K562 (cell line): ENCODE results near the gene TLCD5. TPM values are rescaled to one million over a fixed set of nuclear protein-coding genes. Genes with fewer than 3 reads are reported as not detected.

ENCODE experiments used
- ATAC-seq: fragments of 200-7000 bp; cut with Tn5 transposase; 3 replicates; pipeline ENCODE4 v1.9.1; 2020; ENCODE audit warnings: moderate library complexity
- BruUV-seq: library from RNA; stranded (reverse); fragments of 400-500 nt; replicated peaks from 2 replicates; lab custom pipeline; 2021; lab: Mats Ljungman, UMichigan
- CTCF ChIA-PET: fragments of 300-600 bp; formaldehyde crosslinking; extraction: SDS; loops from one replicate; lab custom pipeline; 2021; ENCODE audit warnings: low intra/inter-chr PET ratio; lab: Yijun Ruan, JAX
- POLR2A ChIA-PET: fragments of 300-600, 350-650 bp; sonication (Branson Sonifier 250); formaldehyde crosslinking; extraction: SDS; loops from one replicate; lab custom pipeline; 2021; ENCODE audit warnings: antibody characterized with exemption, inconsistent platforms; lab: Yijun Ruan, JAX
- DNase-seq, 4 experiments: peaks; one replicate each; pipeline versions ENCODE4 v3.0.0 to v3.0.0-alpha.2; 2011 to 2018; ENCODE audit warnings: low spot score in 3 of 4, mixed read lengths in 3 of 4; ENCODE audit errors: extremely low read depth in 1 of 4
- FAIRE-seq: peaks from 2 replicates; lab custom pipeline; 2011; peaks lifted over from hg19 to GRCh38; lab: Jason Lieb, UNC
- H2AFZ ChIP-seq: 2 replicates; pipeline ENCODE4 v1.6.0; 2011; ENCODE audit warnings: low read depth, low read length, control low read depth, inconsistent platforms
- H3K27ac ChIP-seq: fragments of 200-600 bp; 3 replicates; pipeline ENCODE4 v1.8.0; 2011; ENCODE audit warnings: low read depth, mild to moderate bottlenecking, control low read depth, inconsistent platforms, low read length, moderate library complexity, mixed read lengths; ENCODE audit errors: extremely low read depth
- H3K27me3 ChIP-seq, 2 experiments: fragments of 300-600 bp in 1 of 2; 2 replicates in 1 of 2; 3 replicates in 1 of 2; pipeline versions ENCODE4 v1.6.0 to v1.8.0; 2011; ENCODE audit warnings: inconsistent platforms in 2 of 2, low read length in 2 of 2, mild to moderate bottlenecking in 1 of 2, mixed read lengths in 1 of 2, moderate library complexity in 1 of 2; ENCODE audit not compliant: control insufficient read depth in 2 of 2, insufficient read depth in 2 of 2
- H3K36me3 ChIP-seq: fragments of 300-600 bp; 3 replicates; pipeline ENCODE4 v1.8.0; 2011; ENCODE audit warnings: mild to moderate bottlenecking, low read length, inconsistent platforms; ENCODE audit not compliant: control insufficient read depth, insufficient read depth
- H3K4me1 ChIP-seq, 2 experiments: fragments of 200-600 bp in 1 of 2; replicated peaks in 1 of 2; 2 replicates in 1 of 2; 3 replicates in 1 of 2; pipeline versions ENCODE4 v1.5.1 to v1.8.0; 2011; ENCODE audit warnings: inconsistent platforms in 2 of 2, low read length in 2 of 2, mild to moderate bottlenecking in 1 of 2, mixed read lengths in 1 of 2, moderate library complexity in 1 of 2; ENCODE audit not compliant: control insufficient read depth in 2 of 2, insufficient read depth in 2 of 2
- H3K4me2 ChIP-seq: 2 replicates; pipeline ENCODE4 v1.6.1; 2011; ENCODE audit warnings: low read length, control low read depth, inconsistent platforms, mixed read lengths; ENCODE audit not compliant: insufficient read depth
- H3K4me3 ChIP-seq: fragments of 200-600 bp; sonication (generic), shearing (Covaris generic); 2 replicates; pipeline ENCODE4 v1.5.1; 2016; ENCODE audit warnings: control low read depth, inconsistent platforms
- H3K79me2 ChIP-seq: fragments of 200-600 bp; 3 replicates; pipeline ENCODE4 v1.8.0; 2011; ENCODE audit warnings: low read length, inconsistent platforms; ENCODE audit not compliant: control insufficient read depth, insufficient read depth
- H3K9ac ChIP-seq, 2 experiments: 2 replicates each; pipeline versions ENCODE4 v1.6.0 to v1.6.1; 2011; ENCODE audit warnings: low read depth in 2 of 2, low read length in 2 of 2, control low read depth in 1 of 2, inconsistent platforms in 1 of 2, mild to moderate bottlenecking in 1 of 2, mixed read lengths in 1 of 2; ENCODE audit not compliant: insufficient read depth in 1 of 2
- H3K9me1 ChIP-seq: one replicate; pipeline ENCODE4 v1.6.0; 2011; ENCODE audit warnings: inconsistent platforms, mild to moderate bottlenecking, low read length, moderate library complexity; ENCODE audit not compliant: control insufficient read depth, insufficient read depth
- H3K9me3 ChIP-seq: replicated peaks from 2 replicates; pipeline ENCODE4 v1.5.1; 2011; ENCODE audit warnings: low read depth, low read length, inconsistent platforms; ENCODE audit not compliant: control insufficient read depth, insufficient read depth
- H4K20me1 ChIP-seq: replicated peaks from 2 replicates; pipeline ENCODE4 v1.6.1; 2011; ENCODE audit warnings: low read length, inconsistent platforms, mixed read lengths; ENCODE audit not compliant: control insufficient read depth, insufficient read depth
- FOXA1 ChIP-seq: fragments of 450-650 bp; IDR thresholded peaks from 2 replicates; pipeline ENCODE4 v1.6.1; 2016; ENCODE audit warnings: mild to moderate bottlenecking, borderline replicate concordance
- KDM2B ChIP-seq: fragments of 250-450 bp; sonication (Bioruptor Pico); IDR thresholded peaks from 2 replicates; pipeline ENCODE4 v1.8.0; 2021; ENCODE audit warnings: mild to moderate bottlenecking, moderate library complexity
- MAFF ChIP-seq: IDR thresholded peaks from 2 replicates; pipeline ENCODE4 v1.6.1; 2012; ENCODE audit warnings: low read length, improper control_type of control experiment
- MTA1 ChIP-seq: fragments of 450-650 bp; IDR thresholded peaks from 2 replicates; pipeline ENCODE4 v1.6.1; 2017; ENCODE audit warnings: borderline replicate concordance
- PCBP2 ChIP-seq: fragments of 200-400 bp; formaldehyde crosslinking; IDR thresholded peaks from 2 replicates; pipeline ENCODE4 v1.6.1; 2018; ENCODE audit warnings: low read length, low read depth, mild to moderate bottlenecking, moderate library complexity; ENCODE audit not compliant: poor library complexity, severe bottlenecking
- RBM22 ChIP-seq: fragments of 200-400 bp; formaldehyde crosslinking; IDR thresholded peaks from 2 replicates; pipeline ENCODE4 v1.6.1; 2018; ENCODE audit warnings: low read length, low read depth; ENCODE audit not compliant: poor library complexity, severe bottlenecking
- ZBTB40 ChIP-seq, 2 experiments: fragments of 450-650 bp in 1 of 2; sonication (generic) in 1 of 2; formaldehyde crosslinking in 1 of 2; IDR thresholded peaks; 2 replicates each; pipeline versions ENCODE4 v1.7.1 to v1.9.0; 2016 to 2022; ENCODE audit warnings: inconsistent platforms in 1 of 2, mild to moderate bottlenecking in 1 of 2, missing genetic modification reagents in 1 of 2
- ZFP36 ChIP-seq: fragments of 150-350 bp; IDR thresholded peaks from 2 replicates; pipeline ENCODE4 v1.6.1; 2018; ENCODE audit warnings: low read length, low read depth; ENCODE audit not compliant: partially characterized antibody
- ZFPM2 ChIP-seq: fragments of 250-450 bp; sonication (Bioruptor Pico); IDR thresholded peaks from 2 replicates; pipeline ENCODE4 v1.5.1; 2022; ENCODE audit warnings: mild to moderate bottlenecking
- ZNF347 ChIP-seq: fragments of 450-650 bp; formaldehyde crosslinking; IDR thresholded peaks from 2 replicates; pipeline ENCODE4 v1.4.0; 2020; ENCODE audit warnings: low read depth, mild to moderate bottlenecking, moderate library complexity
- ZNF384 ChIP-seq: IDR thresholded peaks from 2 replicates; pipeline ENCODE4 v1.6.1; 2012; ENCODE audit warnings: low read depth, low read length, improper control_type of control experiment
- ZNF76 ChIP-seq: fragments of 250-450 bp; sonication (Bioruptor Pico); IDR thresholded peaks from 2 replicates; pipeline ENCODE4 v1.4.0; 2020; ENCODE audit warnings: mild to moderate bottlenecking, moderate library complexity, borderline replicate concordance
- WGBS: fragments of 100-300 bp; shearing (Covaris generic); methylation state at CpG from one replicate; pipeline ENCODE4 v1.1.6; 2016; ENCODE audit warnings: low coverage, mixed read lengths; ENCODE audit not compliant: insufficient coverage; ENCODE audit errors: missing lambda C conversion rate; 5-methylcytosine and 5-hydroxymethylcytosine counted together
- in situ Hi-C: fragments of 300-500 bp; cut with MboI; formaldehyde crosslinking; loops from 4 replicates; pipeline ENCODE4 v1.15.0; 2018; ENCODE audit warnings: inconsistent platforms, mixed read lengths
- intact Hi-C: fragments of 100-400 bp; cut with micrococcal nuclease; formaldehyde crosslinking; loops from 2 replicates; pipeline ENCODE4 v1.14.2; 2022
- polyA plus RNA-seq, 8 experiments: library from polyadenylated mRNA; depleted of rRNA in 4 of 8; stranded (reverse) in 5 of 8; unstranded in 3 of 8; fragments of >200 nt; fragmentation: Nextera tagmentation in 2 of 8; fragmentation: Illumina TruSeq in 1 of 8; extraction: Ambion mirVana in 2 of 8; extraction: Trizol in 1 of 8; gene quantifications; 2 replicates each; pipeline versions ENCODE4 v1.2.1 to v1.2.3, GENCODE V29; 2011 to 2014; ENCODE audit warnings: inconsistent platforms in 1 of 8, missing spikeins in 1 of 8
- total RNA-seq, 7 experiments: library from RNA; depleted of rRNA in 6 of 7; stranded (reverse); fragments of >200 nt in 6 of 7; fragmentation: Illumina TruSeq in 2 of 7; extraction: Trizol in 2 of 7; gene quantifications; 2 replicates each; pipeline versions ENCODE4 v1.2.1 to v1.2.3, GENCODE V29; 2011 to 2021; ENCODE audit warnings: low replicate concordance in 1 of 7

TLCD5 gene
- total and polyA plus RNA-seq, 9 of the 15 experiments (the other 6 are each of a cell fraction or from before 2014, with no cell fraction given) = 0.94 to 5.1 (median 1.6) TPM

- H3K9me1 ChIP-seq = no peaks in the 10 kb centered on the region
- CTCF ChIA-PET = no interaction called here
- no peak for ATAC-seq
- H3K36me3 ChIP-seq = no peaks in the 10 kb centered on the region
- no peaks in the 10 kb centered on the region for H3K9me3 ChIP-seq
- DNase-seq = no peak
- in situ Hi-C loops = no loop called here
- H3K4me1 ChIP-seq = peaks cover 7 to 42% of the 10 kb centered on the region in 2 experiments; a peak in 4 of 5 replicates
- no peak overlapping the region for H2AFZ ChIP-seq
- peak overlapping the region in 1 of 2 experiments; percentile 62; a peak in 2 of 4 replicates for H3K9ac ChIP-seq
- POLR2A ChIA-PET = interaction anchor here (0.6 to 1.2 kb wide), 2 partner anchors 11 to 715 kb away, joined by 3 to 5 read pairs; no protein-coding TSS in a partner anchor
- BruUV-seq = no TSS peak
- H3K27ac ChIP-seq = peak overlapping the region; percentile 84; the same call in 1 of the 3 replicates
- peaks cover 99% of the 10 kb centered on the region for H3K79me2 ChIP-seq
- TF ChIP-seq ZFPM2 (no peak), ZBTB40 (IDR thresholded peaks at IDR 0.05) (no peak), ZBTB40 (CRISPR knock-in tag; IDR thresholded peaks at IDR 0.05) (no peak), ZNF384 (no peak), ZNF76 (no peak), RBM22 (no peak), MTA1 (no peak), KDM2B (no peak), ZNF347 (CRISPR knock-in tag) (no peak), PCBP2 (no peak), ZFP36 (no peak), FOXA1 (no peak), MAFF (no peak)
- intact Hi-C loops = no loop called here
- peak overlapping the region; percentile 22; the same call in 1 of the 2 replicates for H3K4me2 ChIP-seq
- no peak overlapping the region for H3K4me3 ChIP-seq
- no peak for FAIRE-seq
- WGBS = 33% methylated on average over 3 of the region's 3 CpGs
- peaks cover 19% of the 10 kb centered on the region for H4K20me1 ChIP-seq
- H3K27me3 ChIP-seq = no peaks in the 10 kb centered on the region
Observed at GRCh38 chr11:120342226-120342625, 17.1 kb downstream of the TLCD5 start.
